HL-60 (cell line): Measurements from ENCODE around the gene ERP29.

Source experiments
- DNase-seq, 2 experiments: peaks; one replicate each; pipeline ENCODE4 v3.0.0-alpha.2; 2010 to 2020; ENCODE audit warnings: low read depth in 1 of 2, low spot score in 1 of 2
- H3K27ac ChIP-seq: fragments of 250-450 bp; sonication (Bioruptor Pico); replicated peaks from 2 replicates; pipeline ENCODE4 v1.5.1; 2020; ENCODE audit warnings: mild to moderate bottlenecking, moderate library complexity
- H3K27me3 ChIP-seq: fragments of 250-450 bp; sonication (Bioruptor Pico); 2 replicates; pipeline ENCODE4 v1.5.1; 2021; ENCODE audit warnings: mild to moderate bottlenecking, moderate library complexity; ENCODE audit not compliant: insufficient read depth, poor library complexity, severe bottlenecking
- H3K4me3 ChIP-seq: replicated peaks from 2 replicates; pipeline ENCODE4 v1.5.1; 2011; ENCODE audit warnings: mild to moderate bottlenecking, control low read depth, low read length; ENCODE audit not compliant: insufficient read depth
- CTCF ChIP-seq: IDR thresholded peaks from one replicate; pipeline ENCODE4 v1.5.1; 2011; ENCODE audit warnings: low read length, control low read depth, inconsistent platforms; ENCODE audit not compliant: insufficient read depth
- GABPA ChIP-seq: IDR thresholded peaks from 2 replicates; pipeline ENCODE4 v1.6.1; 2012; ENCODE audit warnings: low read depth
- POLR2AphosphoS5 ChIP-seq: IDR thresholded peaks from 2 replicates; pipeline ENCODE4 v1.6.1; 2012; ENCODE audit warnings: low read depth
- SPI1 ChIP-seq: IDR thresholded peaks from 2 replicates; pipeline ENCODE4 v1.6.1; 2012; ENCODE audit warnings: low read depth, mild to moderate bottlenecking, borderline replicate concordance
- TF ChIP-seq, protein P1 (sequence below): IDR thresholded peaks from 2 replicates; pipeline ENCODE4 v1.6.1; 2012; ENCODE audit warnings: low read depth; ENCODE audit not compliant: insufficient replicate concordance

ERP29 gene

DNA sequence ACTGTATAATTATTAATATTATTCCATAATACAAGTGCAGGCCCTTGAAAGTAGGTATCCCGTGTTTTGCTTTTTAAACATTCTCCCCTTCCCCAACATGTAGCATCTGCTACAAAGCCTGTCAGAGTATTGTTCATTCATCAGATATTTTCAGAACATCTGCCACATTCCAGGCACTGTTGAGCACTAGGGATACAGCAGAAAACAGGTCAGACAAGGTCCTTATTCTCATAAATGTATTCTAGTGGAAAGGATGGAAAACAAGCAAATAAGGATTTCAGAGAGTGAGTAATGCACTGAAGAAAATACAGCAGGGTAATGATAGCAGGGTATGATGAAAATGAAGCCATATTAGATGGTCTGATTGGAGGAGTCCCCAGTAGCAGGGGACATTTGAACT, 3.8 kb downstream of the ERP29 start:
- TF ChIP-seq SPI1 (no peak), GABPA (no peak), CTCF (no peak), POLR2AphosphoS5 (no peak)
- TF ChIP-seq, protein P1, sequence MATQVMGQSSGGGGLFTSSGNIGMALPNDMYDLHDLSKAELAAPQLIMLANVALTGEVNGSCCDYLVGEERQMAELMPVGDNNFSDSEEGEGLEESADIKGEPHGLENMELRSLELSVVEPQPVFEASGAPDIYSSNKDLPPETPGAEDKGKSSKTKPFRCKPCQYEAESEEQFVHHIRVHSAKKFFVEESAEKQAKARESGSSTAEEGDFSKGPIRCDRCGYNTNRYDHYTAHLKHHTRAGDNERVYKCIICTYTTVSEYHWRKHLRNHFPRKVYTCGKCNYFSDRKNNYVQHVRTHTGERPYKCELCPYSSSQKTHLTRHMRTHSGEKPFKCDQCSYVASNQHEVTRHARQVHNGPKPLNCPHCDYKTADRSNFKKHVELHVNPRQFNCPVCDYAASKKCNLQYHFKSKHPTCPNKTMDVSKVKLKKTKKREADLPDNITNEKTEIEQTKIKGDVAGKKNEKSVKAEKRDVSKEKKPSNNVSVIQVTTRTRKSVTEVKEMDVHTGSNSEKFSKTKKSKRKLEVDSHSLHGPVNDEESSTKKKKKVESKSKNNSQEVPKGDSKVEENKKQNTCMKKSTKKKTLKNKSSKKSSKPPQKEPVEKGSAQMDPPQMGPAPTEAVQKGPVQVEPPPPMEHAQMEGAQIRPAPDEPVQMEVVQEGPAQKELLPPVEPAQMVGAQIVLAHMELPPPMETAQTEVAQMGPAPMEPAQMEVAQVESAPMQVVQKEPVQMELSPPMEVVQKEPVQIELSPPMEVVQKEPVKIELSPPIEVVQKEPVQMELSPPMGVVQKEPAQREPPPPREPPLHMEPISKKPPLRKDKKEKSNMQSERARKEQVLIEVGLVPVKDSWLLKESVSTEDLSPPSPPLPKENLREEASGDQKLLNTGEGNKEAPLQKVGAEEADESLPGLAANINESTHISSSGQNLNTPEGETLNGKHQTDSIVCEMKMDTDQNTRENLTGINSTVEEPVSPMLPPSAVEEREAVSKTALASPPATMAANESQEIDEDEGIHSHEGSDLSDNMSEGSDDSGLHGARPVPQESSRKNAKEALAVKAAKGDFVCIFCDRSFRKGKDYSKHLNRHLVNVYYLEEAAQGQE: no peak
- no peaks in the 10 kb centered on the region for H3K27me3 ChIP-seq
- no peak for DNase-seq
- no peak overlapping the region for H3K27ac ChIP-seq
- no peak overlapping the region for H3K4me3 ChIP-seq

DNA sequence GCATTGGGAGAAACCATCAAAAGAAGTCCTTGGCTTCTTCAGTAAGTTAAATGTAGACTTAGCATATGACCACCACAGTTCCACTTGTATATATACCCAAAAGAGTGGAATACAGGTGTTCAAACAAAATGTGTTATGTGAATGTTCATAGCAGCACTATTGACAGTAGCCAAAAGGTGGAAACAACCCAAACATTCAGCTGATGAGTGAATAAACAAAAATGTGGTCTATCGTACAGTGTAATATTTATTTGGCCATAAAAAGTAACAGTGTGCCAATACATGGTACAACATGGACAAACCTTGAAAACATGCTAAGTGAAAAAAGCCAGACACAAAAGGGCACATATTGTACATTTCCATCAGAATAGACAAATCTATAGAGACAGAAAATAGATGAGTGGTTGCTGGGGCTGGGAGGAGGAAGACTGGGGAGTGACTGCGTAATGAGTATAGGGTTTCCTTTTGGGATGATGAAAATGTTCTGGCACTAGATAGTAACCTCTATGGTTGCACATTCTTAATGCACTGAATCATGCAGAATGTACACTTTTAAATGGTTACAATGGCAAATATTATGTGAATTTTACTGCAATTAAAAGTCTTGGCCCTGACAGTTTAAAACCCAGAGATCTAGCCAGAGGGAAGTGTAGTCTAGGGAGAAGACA, 5.5 kb downstream of the ERP29 start:
- no peak for TF ChIP-seq POLR2AphosphoS5
- Histone ChIP-seq H3K4me3 (no peak overlapping the region), H3K27me3 (no peaks in the 10 kb centered on the region), H3K27ac (no peak overlapping the region)
- no peak for DNase-seq

- H3K4me3 ChIP-seq: no peak overlapping the region
- no peak overlapping the region for H3K27ac ChIP-seq
- TF ChIP-seq, protein P1: no peak
- no peak for TF ChIP-seq SPI1
- TF ChIP-seq CTCF: no peak
- no peak; the same call in none of the 2 replicates for TF ChIP-seq POLR2AphosphoS5
- no peak for TF ChIP-seq GABPA
- no peak for DNase-seq
- no peaks in the 10 kb centered on the region for H3K27me3 ChIP-seq
Observed at GRCh38 chr12:112020947-112021457, 7.8 kb downstream of the ERP29 start.

GRCh38 chr12:112022241-112023016, 9.2 kb downstream of the ERP29 start:
- no peak overlapping the region for H3K4me3 ChIP-seq
- TF ChIP-seq, protein P1: no peak
- TF ChIP-seq SPI1 (no peak), CTCF (no peak), POLR2AphosphoS5 (peak; percentile 39; the same call in 1 of the 2 replicates), GABPA (no peak)
- no peak for DNase-seq
- no peaks in the 10 kb centered on the region for H3K27me3 ChIP-seq
- H3K27ac ChIP-seq: no peak overlapping the region
